Jurkat, Clone E6-1 (cell line): Measurements from ENCODE around the gene ZNF557. TPM values are rescaled to one million over a fixed set of nuclear protein-coding genes. Genes with fewer than 3 reads are reported as not detected.
"Not testable (repeated sequence)": the region's sequence is repeated elsewhere in the genome, so short reads cannot be mapped to it uniquely, and the experiment has no call there.

Experiments
- DNase-seq: peaks from one replicate; pipeline ENCODE4 v3.0.0-alpha.2; 2011; ENCODE audit warnings: low read depth, low spot score
- H3K4me3 ChIP-seq: 2 replicates; pipeline ENCODE4 v1.5.1; 2011; ENCODE audit warnings: mild to moderate bottlenecking, low read length, control low read depth, moderate library complexity
- polyA plus RNA-seq: library from polyadenylated mRNA; unstranded; fragments of >200 nt; gene quantifications from one replicate; pipeline ENCODE4 v1.2.1, GENCODE V29; 2012; ENCODE audit warnings: missing spikeins; ENCODE audit not compliant: insufficient read length, insufficient read depth

ZNF557 gene
- 4.9 TPM for polyA plus RNA-seq

DNA sequence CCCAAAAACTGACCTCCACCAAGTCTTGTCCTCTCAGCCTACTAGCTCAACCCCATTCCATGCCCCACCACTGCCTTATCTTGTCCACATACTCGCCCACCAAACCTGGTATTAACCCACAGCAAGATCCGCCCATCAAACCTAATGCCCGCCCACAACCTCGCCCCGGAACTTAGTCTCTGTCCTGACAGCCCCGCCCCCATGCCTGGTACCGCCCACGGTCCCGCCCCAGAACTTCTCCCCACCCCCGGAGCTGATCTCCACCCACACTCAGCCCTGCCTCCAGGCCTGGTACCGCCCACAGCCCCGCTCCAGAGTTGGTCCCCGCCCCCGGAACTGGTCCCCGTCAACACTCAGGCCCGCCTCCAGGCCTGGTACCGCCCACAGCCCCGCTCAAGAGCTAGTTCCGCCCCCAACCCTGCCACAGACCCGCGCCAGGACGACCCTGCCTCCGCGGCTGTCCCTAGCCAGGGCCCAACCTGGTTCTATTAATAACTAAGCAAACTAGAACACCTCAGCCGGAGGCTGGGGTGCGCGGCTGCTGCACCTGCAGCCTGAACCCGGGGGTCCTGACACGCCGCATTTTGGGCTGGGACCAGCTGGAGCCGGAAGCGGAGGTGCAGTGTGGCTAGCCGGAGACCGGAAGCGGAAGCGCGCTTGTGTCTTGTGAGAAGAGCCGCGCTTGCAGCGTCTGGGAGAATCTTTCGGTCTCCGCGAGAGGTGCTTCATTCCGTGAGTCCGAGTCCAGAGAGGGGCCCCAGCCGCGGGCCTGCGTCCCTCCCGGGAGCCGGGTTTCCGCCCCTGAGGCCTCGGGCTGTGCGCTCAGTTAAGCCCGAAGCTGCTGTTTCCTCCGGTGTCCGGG lies at the start of gene ZNF557:
Gene ZNF557, plus strand, starts transcription at position 662 of the 862 bp plus-strand sequence. CDS start 5,372 bp downstream, outside the sequence.
- DNase-seq: peak; percentile 96
- peak within 1 kb of the TSS; percentile 93 for H3K4me3 ChIP-seq

DNA sequence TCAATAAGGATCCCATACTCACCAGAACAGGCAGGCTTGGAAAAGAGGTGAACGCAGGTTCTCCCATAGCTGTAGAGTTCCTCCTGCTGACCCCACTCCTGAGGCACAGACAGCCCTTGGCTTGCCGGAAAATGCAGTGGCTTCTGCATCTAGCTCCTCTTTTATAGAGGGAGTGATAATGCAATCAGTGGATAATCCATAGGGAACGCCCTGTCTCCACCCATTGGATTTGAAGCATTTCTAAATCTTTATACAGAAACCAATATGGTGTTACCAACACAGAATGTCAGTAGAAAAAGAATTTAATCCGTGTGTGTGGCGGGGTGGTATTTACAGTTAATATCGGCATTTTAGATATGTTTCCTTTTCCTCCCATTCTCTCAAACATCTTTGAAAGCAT lies 48.2 kb upstream of the ZNF557 start, which contains the start of gene MBD3L2B:
Gene MBD3L2B, minus strand, starts transcription at position 101 of the 400 bp plus-strand sequence. Its CDS starts 34 bp downstream, at position 67.
- H3K4me3 ChIP-seq, DNase-seq: not testable (repeated sequence)

DNA sequence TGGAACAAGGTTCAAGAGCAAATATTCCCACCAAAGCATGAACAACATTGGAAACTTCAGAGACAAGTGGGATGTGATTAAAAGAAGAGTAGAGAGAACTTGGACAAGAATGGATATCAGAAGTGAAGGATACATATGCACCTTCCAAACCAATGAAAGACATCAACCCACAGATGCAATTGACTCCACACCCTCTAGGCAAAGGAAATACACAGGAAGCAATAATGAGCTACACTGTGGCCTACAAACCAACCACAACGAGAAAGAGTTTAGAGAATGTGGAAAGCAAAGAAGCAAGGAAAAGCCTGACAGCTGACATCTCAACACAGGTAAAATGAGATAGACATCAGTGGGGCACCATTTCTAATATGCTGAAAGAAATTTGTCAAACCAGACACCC lies 40.7 kb upstream of the ZNF557 start:
- not testable (repeated sequence) for H3K4me3 ChIP-seq, DNase-seq

GRCh38 chr19:7030278-7030677 lies 39.2 kb upstream of the ZNF557 start, which contains the start of gene MBD3L5:
Gene MBD3L5 (plus strand): TSS chr19:7030578. CDS start chr19:7030612, 34 bp downstream.
- H3K4me3 ChIP-seq, DNase-seq: not testable (repeated sequence)

GRCh38 chr19:7040079-7040478 lies 29.4 kb upstream of the ZNF557 start, which contains the start of gene MBD3L4:
Gene MBD3L4 (minus strand): TSS chr19:7040179. CDS start chr19:7040144, 35 bp downstream.
- DNase-seq, H3K4me3 ChIP-seq: not testable (repeated sequence)

DNA sequence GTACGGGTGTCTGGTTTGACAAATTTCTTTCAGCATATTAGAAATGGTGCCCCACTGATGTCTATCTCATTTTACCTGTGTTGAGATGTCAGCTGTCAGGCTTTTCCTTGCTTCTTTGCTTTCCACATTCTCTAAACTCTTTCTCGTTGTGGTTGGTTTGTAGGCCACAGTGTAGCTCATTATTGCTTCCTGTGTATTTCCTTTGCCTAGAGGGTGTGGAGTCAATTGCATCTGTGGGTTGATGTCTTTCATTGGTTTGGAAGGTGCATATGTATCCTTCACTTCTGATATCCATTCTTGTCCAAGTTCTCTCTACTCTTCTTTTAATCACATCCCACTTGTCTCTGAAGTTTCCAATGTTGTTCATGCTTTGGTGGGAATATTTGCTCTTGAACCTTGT lies 27.9 kb upstream of the ZNF557 start:
- DNase-seq, H3K4me3 ChIP-seq: not testable (repeated sequence)

DNA sequence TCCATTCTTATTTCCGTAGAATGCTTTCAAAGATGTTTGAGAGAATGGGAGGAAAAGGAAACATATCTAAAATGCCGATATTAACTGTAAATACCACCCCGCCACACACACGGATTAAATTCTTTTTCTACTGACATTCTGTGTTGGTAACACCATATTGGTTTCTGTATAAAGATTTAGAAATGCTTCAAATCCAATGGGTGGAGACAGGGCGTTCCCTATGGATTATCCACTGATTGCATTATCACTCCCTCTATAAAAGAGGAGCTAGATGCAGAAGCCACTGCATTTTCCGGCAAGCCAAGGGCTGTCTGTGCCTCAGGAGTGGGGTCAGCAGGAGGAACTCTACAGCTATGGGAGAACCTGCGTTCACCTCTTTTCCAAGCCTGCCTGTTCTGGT lies 20.5 kb upstream of the ZNF557 start, which contains the start of gene MBD3L2:
Gene MBD3L2, plus strand, starts transcription at position 301 of the 400 bp plus-strand sequence. Its CDS starts 53 bp downstream, at position 354.
- H3K4me3 ChIP-seq, DNase-seq: not testable (repeated sequence)

GRCh38 chr19:7051421-7051820 lies 18.1 kb upstream of the ZNF557 start:
- H3K4me3 ChIP-seq, DNase-seq: not testable (repeated sequence)

DNA sequence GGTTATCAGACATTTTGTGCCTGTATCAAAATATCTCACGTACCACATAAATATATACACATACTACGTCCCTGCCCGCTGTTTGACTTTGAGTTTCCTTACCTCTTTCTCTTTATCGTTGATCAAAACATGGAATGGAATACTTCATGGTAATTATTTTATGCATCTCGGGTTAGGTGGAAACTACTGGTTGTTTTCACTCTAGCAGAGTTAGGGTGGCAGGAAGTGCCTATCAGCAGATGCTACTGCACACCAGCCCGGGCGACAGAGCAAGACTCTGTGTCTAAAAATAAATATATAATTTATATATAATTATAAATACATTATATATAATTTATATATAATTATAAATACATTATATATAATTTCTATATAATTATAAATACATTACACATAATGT lies 16.6 kb upstream of the ZNF557 start:
- H3K4me3 ChIP-seq, DNase-seq: not testable (repeated sequence)

GRCh38 chr19:7054635-7055368 lies 14.7 kb upstream of the ZNF557 start:
- H3K4me3 ChIP-seq, DNase-seq: not testable (repeated sequence)

DNA sequence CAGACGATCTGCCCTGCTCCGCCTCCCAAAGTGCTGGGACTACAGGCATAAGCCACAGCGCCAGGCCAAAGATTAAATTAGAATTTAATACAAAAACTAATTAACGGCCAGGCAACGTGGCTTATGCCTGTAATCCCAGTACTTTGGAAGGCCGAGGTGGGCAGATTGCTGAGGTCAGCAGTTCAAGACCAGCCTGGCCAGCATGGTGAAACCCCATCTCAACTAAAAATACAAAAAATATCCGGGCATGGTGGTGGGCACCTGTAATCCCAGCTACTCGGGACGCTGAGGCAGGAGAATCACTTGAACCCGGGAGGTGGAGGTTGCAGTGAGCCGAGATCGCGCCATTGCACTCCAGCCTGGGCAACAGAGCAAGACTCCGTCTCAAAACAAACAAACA lies 13.8 kb upstream of the ZNF557 start:
- DNase-seq, H3K4me3 ChIP-seq: not testable (repeated sequence)

DNA sequence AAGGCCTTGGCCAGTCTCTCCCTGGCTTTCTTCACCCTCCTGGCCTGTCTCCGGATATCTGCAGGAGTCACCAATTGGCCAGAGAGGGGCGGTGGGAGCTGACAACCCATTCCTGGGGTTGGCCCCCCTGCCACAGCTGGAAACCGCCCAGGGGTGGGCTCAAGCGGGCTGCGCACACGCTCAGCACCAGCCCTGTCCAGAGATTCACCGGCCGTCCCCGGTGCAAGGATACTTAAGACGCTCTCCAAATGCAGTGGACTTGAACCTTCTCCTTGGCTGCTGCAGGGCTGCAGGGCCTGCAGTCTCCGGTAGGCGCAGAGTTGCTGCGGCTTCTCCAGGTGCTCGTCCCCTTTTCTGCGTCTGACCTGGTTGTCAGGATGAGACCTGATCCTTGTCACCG lies 13.1 kb upstream of the ZNF557 start:
- not testable (repeated sequence) for H3K4me3 ChIP-seq, DNase-seq

- DNase-seq, H3K4me3 ChIP-seq: not testable (repeated sequence)
Measured at GRCh38 chr19:7058576-7058975, 10.9 kb upstream of the ZNF557 start, which contains the start of gene MBD3L3. Gene MBD3L3 (minus strand): TSS chr19:7058676. CDS start chr19:7058605, 71 bp downstream.

DNA sequence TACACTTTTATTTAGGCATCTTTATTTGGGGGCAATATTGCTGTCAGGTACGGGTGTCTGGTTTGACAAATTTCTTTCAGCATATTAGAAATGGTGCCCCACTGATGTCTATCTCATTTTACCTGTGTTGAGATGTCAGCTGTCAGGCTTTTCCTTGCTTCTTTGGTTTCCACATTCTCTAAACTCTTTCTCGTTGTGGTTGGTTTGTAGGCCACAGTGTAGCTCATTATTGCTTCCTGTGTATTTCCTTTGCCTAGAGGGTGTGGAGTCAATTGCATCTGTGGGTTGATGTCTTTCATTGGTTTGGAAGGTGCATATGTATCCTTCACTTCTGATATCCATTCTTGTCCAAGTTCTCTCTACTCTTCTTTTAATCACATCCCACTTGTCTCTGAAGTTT lies 9.5 kb upstream of the ZNF557 start:
- not testable (repeated sequence) for H3K4me3 ChIP-seq, DNase-seq

GRCh38 chr19:7063339-7063738 lies 6.2 kb upstream of the ZNF557 start:
- H3K4me3 ChIP-seq: no peak overlapping the region
- no peak for DNase-seq

GRCh38 chr19:7063764-7064418 lies 5.6 kb upstream of the ZNF557 start:
- DNase-seq: no peak
- no peak overlapping the region for H3K4me3 ChIP-seq

GRCh38 chr19:7067122-7067521 lies 2.4 kb upstream of the ZNF557 start:
- not testable (repeated sequence) for H3K4me3 ChIP-seq, DNase-seq

DNA sequence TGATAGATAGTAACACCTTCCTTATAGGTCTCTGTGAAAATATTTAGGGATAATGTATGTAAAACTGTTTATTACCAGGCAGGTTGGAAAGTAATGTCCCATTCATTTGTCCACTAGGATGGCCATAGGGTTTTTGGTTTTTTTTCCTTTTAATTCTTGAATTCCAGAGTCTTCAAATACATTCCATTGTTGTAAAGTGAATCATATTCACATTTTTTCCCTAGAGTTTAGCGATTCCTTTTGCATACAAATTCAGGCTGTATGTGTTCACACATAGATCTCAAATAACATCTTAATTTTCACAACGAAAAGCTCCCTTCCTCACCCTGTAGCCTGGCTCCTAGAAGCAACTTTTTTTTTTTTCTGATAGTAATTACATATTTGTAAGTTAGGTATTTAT lies 1.8 kb upstream of the ZNF557 start:
- no peak for DNase-seq
- H3K4me3 ChIP-seq: no peak overlapping the region

DNA sequence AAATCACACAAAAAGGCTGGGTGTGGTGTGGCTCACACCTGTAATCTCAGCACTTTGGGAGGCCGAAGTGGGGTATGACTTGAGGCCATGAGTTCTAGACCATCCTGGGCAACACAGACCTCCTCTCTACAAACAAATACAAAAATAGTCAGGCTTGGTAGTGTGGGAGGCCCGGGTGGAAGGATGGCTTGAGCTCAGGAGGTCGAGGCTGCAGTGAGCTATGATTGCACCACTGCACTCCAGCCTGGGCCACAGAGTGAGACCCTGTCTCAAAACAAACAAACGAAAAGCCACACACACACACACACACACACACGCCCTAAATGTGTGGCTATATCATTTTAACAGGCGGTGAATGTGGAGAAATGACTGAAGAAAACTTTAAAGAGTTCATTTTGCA lies 904 bp upstream of the ZNF557 start:
- H3K4me3 ChIP-seq: peak overlapping the region; percentile 33
- DNase-seq: no peak
